GM19455 (cell line): ENCODE data around the gene DLG1.

ENCODE experiments used
- ATAC-seq: cut with Tn5 transposase; IDR thresholded peaks from one replicate; pipeline ENCODE4 v1.9.1; 2021; ENCODE audit not compliant: unreplicated experiment

Gene DLG1

GRCh38 chr3:197183582-197183981 lies 114.8 kb downstream of the DLG1 start:
- ATAC-seq: no peak

- ATAC-seq: no peak
Measured at GRCh38 chr3:197181741-197182140, 116.7 kb downstream of the DLG1 start.

- ATAC-seq: no peak
Measured at GRCh38 chr3:197178998-197179397, 119.4 kb downstream of the DLG1 start.

- ATAC-seq: no peak
Measured at GRCh38 chr3:197175503-197175902, 122.9 kb downstream of the DLG1 start.

- no peak for ATAC-seq
Measured at GRCh38 chr3:197174927-197175326, 123.5 kb downstream of the DLG1 start.

GRCh38 chr3:197173620-197174019 lies 124.8 kb downstream of the DLG1 start:
- no peak for ATAC-seq

- ATAC-seq: no peak
Measured at GRCh38 chr3:197171481-197172067, 126.8 kb downstream of the DLG1 start.

GRCh38 chr3:197169028-197169427 lies 129.4 kb downstream of the DLG1 start:
- no peak for ATAC-seq

GRCh38 chr3:197168606-197169005 lies 129.8 kb downstream of the DLG1 start:
- no peak for ATAC-seq

- ATAC-seq: no peak
Measured at GRCh38 chr3:197168063-197168462, 130.3 kb downstream of the DLG1 start.

GRCh38 chr3:197167549-197167948 lies 130.9 kb downstream of the DLG1 start:
- no peak for ATAC-seq

GRCh38 chr3:197165890-197166289 lies 132.5 kb downstream of the DLG1 start:
- ATAC-seq: no peak

GRCh38 chr3:197155046-197155445 lies 143.4 kb downstream of the DLG1 start:
- ATAC-seq: no peak

- ATAC-seq: no peak
Measured at GRCh38 chr3:197151580-197151979, 146.8 kb downstream of the DLG1 start.

GRCh38 chr3:197149528-197149927 lies 148.9 kb downstream of the DLG1 start:
- ATAC-seq: no peak

GRCh38 chr3:197144188-197144587 lies 154.2 kb downstream of the DLG1 start:
- no peak for ATAC-seq

- ATAC-seq: no peak
Measured at GRCh38 chr3:197139586-197139985, 158.8 kb downstream of the DLG1 start.

- ATAC-seq: no peak
Measured at GRCh38 chr3:197137751-197138150, 160.7 kb downstream of the DLG1 start.

- no peak for ATAC-seq
Measured at GRCh38 chr3:197136744-197137143, 161.7 kb downstream of the DLG1 start.

- no peak for ATAC-seq
Measured at GRCh38 chr3:197135212-197135611, 163.2 kb downstream of the DLG1 start.

GRCh38 chr3:197132916-197133530 lies 165.4 kb downstream of the DLG1 start:
- no peak for ATAC-seq

GRCh38 chr3:197125636-197126035 lies 172.8 kb downstream of the DLG1 start:
- ATAC-seq: no peak

GRCh38 chr3:197124713-197125112 lies 173.7 kb downstream of the DLG1 start:
- ATAC-seq: no peak
